HG03457 (cell line): ENCODE results near the gene PTPN18.

Source experiments
- ATAC-seq: cut with Tn5 transposase; IDR thresholded peaks from one replicate; pipeline ENCODE4 v1.9.1; 2021; ENCODE audit warnings: moderate number of reproducible peaks; ENCODE audit not compliant: unreplicated experiment

PTPN18 gene

DNA sequence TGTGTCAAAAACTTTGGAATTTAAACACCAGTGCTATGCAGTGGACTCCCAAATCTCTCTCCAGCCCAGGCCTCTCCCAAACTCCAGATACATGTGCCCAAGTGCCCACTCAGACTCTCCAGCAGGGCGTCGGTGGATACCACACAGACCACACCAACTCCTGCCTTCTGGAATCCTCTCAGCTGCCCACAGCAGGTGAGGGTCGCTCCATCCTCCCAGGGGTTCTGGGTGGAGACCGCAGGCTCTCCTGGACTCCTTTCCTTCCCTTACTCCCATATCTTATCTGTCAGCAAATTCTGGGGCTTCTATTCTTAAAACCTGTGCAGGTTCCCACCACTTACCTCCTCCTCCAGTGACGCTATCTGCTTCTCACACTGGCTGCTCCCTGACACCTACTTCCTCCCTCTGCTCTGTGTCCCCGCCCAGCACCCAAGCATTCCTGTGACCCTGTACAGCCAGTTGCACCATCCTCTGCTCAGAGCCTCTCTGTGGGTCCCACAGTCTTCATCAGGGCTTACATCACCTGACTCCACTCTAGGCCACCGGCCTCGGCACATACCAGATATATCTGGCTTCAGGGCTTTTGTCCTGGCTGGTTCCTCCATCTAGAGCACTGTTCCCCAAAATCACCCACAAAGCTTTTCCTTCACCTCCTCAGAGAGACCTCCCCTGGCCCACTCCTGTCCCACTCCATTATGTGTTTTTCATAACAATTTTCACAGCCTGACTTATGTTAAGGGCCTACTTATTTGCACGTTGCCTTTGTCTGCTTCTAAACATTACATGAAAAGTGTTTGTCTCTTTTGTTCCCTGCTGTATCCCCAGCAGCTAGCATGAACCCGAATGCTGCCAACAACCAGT is 15.7 kb upstream of the PTPN18 start:
- ATAC-seq = no peak

DNA sequence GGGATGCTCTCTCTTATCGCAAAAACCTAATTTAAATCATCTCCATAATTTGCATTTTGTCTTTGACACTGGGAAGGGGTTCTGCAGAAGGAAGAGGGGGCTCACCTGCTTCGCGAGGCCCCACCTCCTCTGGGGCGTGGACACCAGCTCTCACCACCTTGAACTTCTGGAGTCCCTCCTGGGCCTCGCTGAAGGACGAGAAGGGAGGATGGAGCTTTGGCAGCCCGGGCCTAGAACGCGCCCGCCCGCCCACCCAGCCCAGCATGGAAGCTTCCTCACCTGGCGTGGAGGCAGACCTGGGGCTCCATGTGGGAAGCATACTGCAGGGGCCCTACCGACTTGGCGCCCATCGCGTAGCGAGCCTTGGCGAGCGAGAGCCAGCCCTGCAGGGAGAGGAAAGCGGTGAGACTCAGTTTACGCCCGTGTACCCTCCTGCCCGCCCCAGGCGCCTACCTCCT is 14.3 kb upstream of the PTPN18 start:
- no peak for ATAC-seq

- ATAC-seq = peak; percentile 74
Measured at GRCh38 chr2:130342020-130342532, 13.8 kb upstream of the PTPN18 start.

DNA sequence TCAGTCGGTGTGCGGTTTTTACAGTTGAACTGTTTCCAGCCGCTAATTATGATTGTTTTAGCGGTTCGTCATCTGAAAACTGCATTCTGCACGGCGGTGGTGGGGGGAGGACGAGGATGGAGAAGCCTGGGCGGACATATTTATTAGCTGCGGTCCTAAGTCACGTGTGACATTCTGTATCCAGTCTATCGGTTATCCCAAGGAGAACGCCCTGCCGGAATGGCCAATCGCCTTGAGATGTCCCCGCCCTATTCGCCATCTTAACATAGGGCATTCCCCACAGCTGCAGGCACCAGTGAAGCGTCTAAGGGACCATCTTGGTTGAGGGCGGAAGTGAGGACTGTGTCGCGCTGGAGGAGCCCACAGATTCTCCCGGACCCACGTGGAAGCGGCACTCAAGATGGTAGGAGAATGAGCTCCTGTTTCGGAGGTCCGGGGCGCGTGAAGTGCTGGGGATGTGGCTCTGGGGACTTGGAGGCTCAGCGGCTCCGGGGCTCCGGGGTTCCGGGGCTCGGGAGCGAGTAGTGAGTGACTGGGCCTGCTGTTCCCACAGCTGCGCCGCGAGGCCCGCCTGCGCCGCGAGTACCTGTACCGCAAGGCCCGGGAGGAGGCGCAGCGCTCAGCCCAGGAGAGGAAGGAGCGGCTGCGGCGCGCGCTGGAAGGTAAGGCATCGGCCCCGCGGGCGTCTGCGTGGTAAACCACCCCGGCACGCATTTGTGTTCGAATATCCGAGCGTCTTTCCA is 13.2 kb upstream of the PTPN18 start, which contains the start of gene IMP4:
Gene IMP4 (plus strand): TSS at position 365 of the 743 bp plus-strand sequence. CDS start 36 bp downstream, at position 401.
- peak; percentile 82 for ATAC-seq

- ATAC-seq = no peak
Measured at GRCh38 chr2:130344578-130344977, 11.3 kb upstream of the PTPN18 start.

DNA sequence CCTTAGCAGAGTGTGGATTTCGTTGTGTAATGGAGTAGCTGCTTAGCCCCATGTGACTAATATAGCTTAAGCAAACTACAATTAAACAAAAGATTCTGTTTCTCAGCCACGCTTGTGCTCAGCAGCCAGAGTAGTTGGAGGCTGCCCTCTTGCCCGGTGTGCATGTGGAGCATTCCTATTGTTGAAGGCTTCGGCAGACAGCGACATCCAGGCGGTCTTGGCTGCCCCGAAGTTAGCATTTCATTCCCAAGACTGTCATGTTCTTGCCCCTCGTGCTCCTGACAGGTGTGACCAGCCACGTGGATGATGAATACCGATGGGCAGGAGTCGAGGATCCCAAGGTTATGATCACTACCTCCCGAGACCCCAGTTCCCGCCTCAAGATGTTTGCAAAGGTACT is 10.8 kb upstream of the PTPN18 start:
- no peak for ATAC-seq

- no peak for ATAC-seq
Measured at GRCh38 chr2:130345611-130346010, 10.2 kb upstream of the PTPN18 start.

- ATAC-seq = no peak
Measured at GRCh38 chr2:130346041-130346740, 9.7 kb upstream of the PTPN18 start.

DNA sequence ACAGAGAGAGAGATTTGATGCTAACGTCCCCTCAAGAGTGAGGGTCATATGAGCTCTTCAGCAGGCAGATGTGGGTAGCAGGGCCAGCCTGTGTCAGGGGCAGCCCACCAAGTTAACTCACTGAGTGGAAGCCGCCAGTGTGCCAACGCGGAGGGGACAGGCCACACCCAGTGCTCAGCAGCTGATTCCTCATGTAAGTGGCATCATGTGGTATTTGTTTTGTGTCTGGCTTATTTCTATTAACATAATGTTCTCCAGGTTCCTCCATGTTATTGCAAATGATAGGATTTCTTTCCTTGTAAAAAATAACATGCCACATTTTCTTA is 9.2 kb upstream of the PTPN18 start:
- ATAC-seq = no peak

- ATAC-seq = no peak
Measured at GRCh38 chr2:130347220-130347925, 8.5 kb upstream of the PTPN18 start.

GRCh38 chr2:130349174-130349573 is 6.7 kb upstream of the PTPN18 start:
- no peak for ATAC-seq

DNA sequence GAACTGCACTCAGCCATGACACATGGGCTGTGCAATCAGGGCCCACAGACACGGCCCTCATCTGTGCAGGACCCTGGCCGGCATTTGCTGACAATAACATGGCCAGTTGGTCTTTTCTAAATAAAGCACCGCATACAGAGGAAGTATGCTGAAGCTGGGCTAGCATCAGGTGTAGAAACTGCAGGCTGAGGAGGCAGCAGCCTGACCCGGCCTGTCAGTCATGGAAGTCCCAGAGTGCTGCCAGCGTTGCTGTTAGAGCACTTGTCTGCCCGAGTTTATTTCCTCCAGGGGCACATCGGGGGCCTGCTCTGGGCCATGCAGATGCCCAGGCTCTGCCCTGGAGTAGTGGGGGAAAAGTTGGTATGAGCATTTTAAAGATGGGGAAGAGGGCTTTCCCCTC is 4.1 kb upstream of the PTPN18 start:
- ATAC-seq = no peak

DNA sequence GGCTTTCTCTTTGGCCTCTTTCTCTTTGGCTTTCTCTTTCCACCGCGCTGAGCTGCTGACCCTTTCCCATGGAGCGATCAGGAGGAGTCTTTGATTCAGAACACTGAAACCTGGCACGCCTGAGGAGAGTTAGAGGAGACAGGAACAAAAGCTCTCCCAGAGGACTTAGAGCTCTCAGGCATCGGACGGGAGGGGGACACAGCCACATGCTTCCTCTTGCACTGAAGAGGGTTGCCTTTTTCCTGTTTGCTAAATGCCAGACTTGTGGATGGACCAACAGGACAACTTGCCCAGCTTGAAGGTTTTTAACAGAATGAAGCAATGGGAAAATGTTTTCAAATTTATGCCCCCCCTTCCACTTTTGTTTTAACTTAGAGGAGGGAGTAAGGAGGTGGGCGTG is 3.6 kb upstream of the PTPN18 start:
- no peak for ATAC-seq

- no peak for ATAC-seq
Measured at GRCh38 chr2:130353291-130354138, 2.3 kb upstream of the PTPN18 start.

DNA sequence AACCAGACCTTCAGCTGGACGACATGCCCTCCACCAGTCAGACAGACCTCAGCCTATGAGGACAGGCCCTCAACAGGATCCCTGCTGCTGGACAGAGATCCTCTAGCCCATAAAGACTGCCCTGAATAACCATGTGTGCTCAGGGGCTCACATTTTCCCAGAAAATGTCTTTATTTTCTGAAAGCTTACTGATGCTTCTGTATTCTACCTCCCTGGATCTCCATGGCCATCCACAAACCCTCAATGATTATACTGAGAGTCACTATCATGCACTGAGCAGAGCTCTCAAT is 1.8 kb upstream of the PTPN18 start:
- no peak for ATAC-seq

DNA sequence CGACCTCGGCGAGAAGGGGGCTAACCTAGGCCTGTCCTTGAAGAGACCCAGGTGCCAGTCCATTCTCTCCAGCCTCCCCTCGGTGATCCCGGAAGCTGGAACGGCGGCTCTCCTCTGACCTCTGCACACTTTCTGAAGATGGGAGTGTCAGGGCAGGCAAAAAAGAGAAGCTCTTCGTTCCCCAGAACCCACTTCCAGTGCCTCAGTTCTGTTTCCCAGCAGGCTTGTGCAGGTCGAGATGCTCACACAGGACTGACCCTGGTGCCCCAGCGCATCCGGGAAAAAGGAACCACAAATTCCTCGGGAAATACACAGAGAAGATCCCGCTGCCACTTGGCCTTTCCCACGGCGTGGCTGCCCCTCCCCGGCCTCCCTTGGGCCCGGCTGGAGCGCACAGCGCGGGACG is 681 bp upstream of the PTPN18 start:
- ATAC-seq = no peak

- no peak for ATAC-seq
Measured at GRCh38 chr2:130357864-130358263, 2.0 kb downstream of the PTPN18 start.

GRCh38 chr2:130358420-130359350 is 2.8 kb downstream of the PTPN18 start:
- no peak for ATAC-seq

DNA sequence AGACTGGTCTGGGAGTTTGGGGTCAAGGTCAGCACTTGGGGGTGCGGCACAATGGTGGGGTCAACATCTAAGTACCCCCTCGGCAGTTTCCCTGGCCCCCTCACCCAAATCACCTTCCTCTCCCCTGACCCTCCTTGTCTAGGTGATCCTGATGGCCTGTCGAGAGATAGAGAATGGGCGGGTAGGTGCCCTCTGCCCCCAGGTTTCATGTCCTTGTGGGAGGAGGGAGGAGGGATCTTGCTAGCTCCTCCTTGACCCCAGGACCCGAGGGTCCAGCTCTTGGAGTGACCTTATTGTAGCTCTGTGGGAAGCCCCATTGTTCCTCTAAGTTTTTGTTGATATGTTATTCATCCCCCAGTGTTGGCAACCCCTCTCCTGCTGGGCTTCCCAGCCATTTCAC is 3.6 kb downstream of the PTPN18 start:
- no peak for ATAC-seq
